H1 (cell line): ENCODE results near the gene EDN1. TPM values are rescaled to one million over a fixed set of nuclear protein-coding genes. Genes with fewer than 3 reads are reported as not detected.

Source experiments
- CTCF ChIA-PET: fragments of 300-600 bp; sonication (Branson Sonifier 250); formaldehyde crosslinking; loops from one replicate; lab custom pipeline; 2021; ENCODE audit not compliant: partially characterized antibody; lab: Charles Lee
- POLR2A ChIA-PET: fragments of 300-600 bp; sonication (Branson Sonifier 250); formaldehyde crosslinking; loops from one replicate; lab custom pipeline; 2021; ENCODE audit warnings: inconsistent platforms; ENCODE audit not compliant: partially characterized antibody; lab: Charles Lee
- DNase-seq, 2 experiments: peaks; one replicate each; pipeline versions ENCODE4 v3.0.0 to v3.0.0-alpha.2; 2010 to 2022; ENCODE audit warnings: low spot score in 2 of 2, low read depth in 1 of 2, mixed read lengths in 1 of 2
- FAIRE-seq: peaks from 2 replicates; lab custom pipeline; 2011; peaks lifted over from hg19 to GRCh38; lab: Jason Lieb, UNC
- H2AFZ ChIP-seq: 2 replicates; pipeline ENCODE4 v1.8.1; 2012; ENCODE audit warnings: low read length, inconsistent platforms
- H2AK5ac ChIP-seq: 2 replicates; pipeline ENCODE4 v1.6.1; 2013; ENCODE audit warnings: low read depth, low read length
- H2BK120ac ChIP-seq: replicated peaks from 2 replicates; pipeline ENCODE3; 2013; ENCODE audit warnings: low read depth, low read length, inconsistent platforms
- H2BK12ac ChIP-seq: 2 replicates; pipeline ENCODE4 v1.6.1; 2013; ENCODE audit warnings: low read depth, low read length
- H2BK15ac ChIP-seq: 2 replicates; pipeline ENCODE4 v1.6.1; 2013; ENCODE audit warnings: low read length
- H2BK20ac ChIP-seq: 2 replicates; pipeline ENCODE4 v1.6.1; 2013; ENCODE audit warnings: low read length
- H2BK5ac ChIP-seq: 2 replicates; pipeline ENCODE4 v1.6.1; 2013; ENCODE audit warnings: low read depth, low read length
- H3K14ac ChIP-seq: 2 replicates; pipeline ENCODE4 v1.6.1; 2013; ENCODE audit warnings: inconsistent platforms; ENCODE audit not compliant: insufficient read length
- H3K18ac ChIP-seq: 2 replicates; pipeline ENCODE4 v1.6.1; 2013; ENCODE audit warnings: low read length; ENCODE audit errors: extremely low read depth
- H3K23ac ChIP-seq: 2 replicates; pipeline ENCODE4 v1.6.1; 2013; ENCODE audit warnings: inconsistent platforms; ENCODE audit not compliant: insufficient read length
- H3K23me2 ChIP-seq: 2 replicates; pipeline ENCODE4 v1.6.1; 2013; ENCODE audit warnings: low read depth, low read length
- H3K27ac ChIP-seq: 2 replicates; pipeline ENCODE4 v1.6.1; 2011; ENCODE audit warnings: low read depth, low read length, inconsistent platforms
- H3K27me3 ChIP-seq, 4 experiments: replicated peaks in 1 of 4; 1 replicate in 1 of 4; 2 replicates in 3 of 4; pipeline versions ENCODE4 v1.6.1 to v1.8.1; 2011 to 2013; ENCODE audit warnings: low read length in 3 of 4, mild to moderate bottlenecking in 3 of 4, inconsistent platforms in 2 of 4, mixed read lengths in 2 of 4, moderate library complexity in 1 of 4; ENCODE audit not compliant: control insufficient read depth in 3 of 4, insufficient read depth in 3 of 4; ENCODE audit errors: extremely low read depth in 1 of 4
- H3K36me3 ChIP-seq, 4 experiments: 2 replicates each; pipeline versions ENCODE4 v1.6.1 to v1.8.1; 2011 to 2013; ENCODE audit warnings: mild to moderate bottlenecking in 4 of 4, low read length in 3 of 4, moderate library complexity in 2 of 4, control low read depth in 1 of 4, inconsistent platforms in 1 of 4; ENCODE audit not compliant: insufficient read depth in 4 of 4, control insufficient read depth in 2 of 4
- H3K4ac ChIP-seq: replicated peaks from 2 replicates; pipeline ENCODE3; 2013; ENCODE audit warnings: low read length, low read depth, mixed read lengths, inconsistent platforms; ENCODE audit not compliant: insufficient read length
- H3K4me1 ChIP-seq, 4 experiments: replicated peaks in 1 of 4; 1 replicate in 1 of 4; 2 replicates in 3 of 4; pipeline versions ENCODE4 v1.6.1 to v1.8.1; 2011 to 2013; ENCODE audit warnings: low read length in 3 of 4, inconsistent platforms in 2 of 4, mixed read lengths in 1 of 4; ENCODE audit not compliant: insufficient read depth in 4 of 4, control insufficient read depth in 3 of 4
- H3K4me2 ChIP-seq, 2 experiments: 2 replicates each; pipeline versions ENCODE4 v1.6.1 to v1.8.1; 2011 to 2013; ENCODE audit warnings: low read depth in 2 of 2, low read length in 2 of 2, control low read depth in 1 of 2, inconsistent platforms in 1 of 2, mild to moderate bottlenecking in 1 of 2; ENCODE audit not compliant: insufficient read depth in 1 of 2
- H3K4me3 ChIP-seq, 4 experiments: fragments of 200-600, 300-600 bp in 1 of 4; sonication (generic), shearing (Covaris generic), sonication (Bioruptor Twin) in 1 of 4; 2 replicates each; pipeline versions ENCODE4 v1.5.1 to v1.8.1; 2011 to 2016; ENCODE audit warnings: low read length in 4 of 4, low read depth in 3 of 4, control low read depth in 2 of 4, inconsistent platforms in 2 of 4, mild to moderate bottlenecking in 2 of 4, mixed read lengths in 1 of 4, moderate library complexity in 1 of 4; ENCODE audit not compliant: insufficient read depth in 2 of 4; ENCODE audit errors: extremely low read depth in 1 of 4
- H3K56ac ChIP-seq: replicated peaks from 2 replicates; pipeline ENCODE3; 2013; ENCODE audit warnings: low read depth, mild to moderate bottlenecking, mixed read lengths, low read length, inconsistent platforms; ENCODE audit not compliant: insufficient read length
- H3K79me1 ChIP-seq: 2 replicates; pipeline ENCODE4 v1.6.1; 2013; ENCODE audit warnings: low read depth, low read length, control low read depth
- H3K79me2 ChIP-seq, 2 experiments: 2 replicates each; pipeline versions ENCODE4 v1.6.1 to v1.8.1; 2012 to 2013; ENCODE audit warnings: low read length in 2 of 2, mild to moderate bottlenecking in 2 of 2, inconsistent platforms in 1 of 2; ENCODE audit not compliant: insufficient read depth in 2 of 2, control insufficient read depth in 1 of 2
- H3K9ac ChIP-seq, 4 experiments: replicated peaks in 1 of 4; 1 replicate in 1 of 4; 2 replicates in 3 of 4; pipeline versions ENCODE4 v1.6.1 to v1.8.1; 2011 to 2013; ENCODE audit warnings: low read depth in 3 of 4, low read length in 3 of 4, control low read depth in 2 of 4, mild to moderate bottlenecking in 2 of 4, moderate library complexity in 2 of 4, inconsistent platforms in 1 of 4; ENCODE audit errors: extremely low read depth in 1 of 4
- H3K9me3 ChIP-seq, 2 experiments: 2 replicates each; pipeline versions ENCODE4 v1.6.1 to v1.8.1; 2012 to 2013; ENCODE audit warnings: mild to moderate bottlenecking in 2 of 2, moderate library complexity in 2 of 2, control low read depth in 1 of 2, inconsistent platforms in 1 of 2, low read depth in 1 of 2, low read length in 1 of 2, mixed read lengths in 1 of 2; ENCODE audit not compliant: insufficient read depth in 2 of 2
- H4K20me1 ChIP-seq, 2 experiments: replicated peaks in 1 of 2; 2 replicates each; pipeline versions ENCODE3 to v1.8.1; 2011 to 2013; ENCODE audit warnings: inconsistent platforms in 2 of 2, low read length in 2 of 2, mild to moderate bottlenecking in 1 of 2; ENCODE audit not compliant: insufficient read depth in 2 of 2, control insufficient read depth in 1 of 2
- H4K5ac ChIP-seq: 2 replicates; pipeline ENCODE4 v1.6.1; 2013; ENCODE audit warnings: low read length, low read depth, mixed read lengths, inconsistent platforms; ENCODE audit not compliant: insufficient read length
- H4K8ac ChIP-seq: 2 replicates; pipeline ENCODE4 v1.8.0; 2013; ENCODE audit warnings: mild to moderate bottlenecking, moderate library complexity, low read length, inconsistent platforms; ENCODE audit not compliant: insufficient read depth; ENCODE audit errors: extremely low read depth
- H4K91ac ChIP-seq: replicated peaks from 2 replicates; pipeline ENCODE3; 2013; ENCODE audit warnings: low read length, mixed read lengths, inconsistent platforms; ENCODE audit not compliant: insufficient read length
- BRCA1 ChIP-seq: IDR thresholded peaks from 2 replicates; pipeline ENCODE4 v1.6.1; 2012; ENCODE audit warnings: low read depth, low read length, improper control_type of control experiment
- EZH2 ChIP-seq: fragments of 200-600 bp; sonication (generic); IDR thresholded peaks from 2 replicates; pipeline ENCODE4 v1.7.1; 2012; ENCODE audit warnings: low read depth, mild to moderate bottlenecking, moderate library complexity, low read length, inconsistent platforms; ENCODE audit not compliant: severe bottlenecking
- KDM5A ChIP-seq: fragments of 200-600 bp; IDR thresholded peaks from 2 replicates; pipeline ENCODE4 v1.7.1; 2012; ENCODE audit warnings: mild to moderate bottlenecking, low read length, inconsistent platforms, mixed read lengths
- MAFK ChIP-seq: IDR thresholded peaks from 2 replicates; pipeline ENCODE4 v1.6.1; 2012; ENCODE audit warnings: low read depth, mild to moderate bottlenecking, improper control_type of control experiment, low read length
- PHF8 ChIP-seq: fragments of 200-600 bp; sonication (generic); conservative IDR thresholded peaks from 2 replicates; pipeline ENCODE4 v1.7.1; 2012; ENCODE audit warnings: low read depth, mild to moderate bottlenecking, inconsistent platforms, low read length, moderate library complexity
- POLR2AphosphoS5 ChIP-seq: IDR thresholded peaks from 2 replicates; pipeline ENCODE4 v1.6.1; 2011; ENCODE audit warnings: low read depth, low read length
- POU5F1 ChIP-seq: IDR thresholded peaks from 2 replicates; pipeline ENCODE4 v1.6.1; 2011; ENCODE audit warnings: low read depth, mild to moderate bottlenecking, low read length, moderate library complexity
- RAD21 ChIP-seq, 2 experiments: IDR thresholded peaks in 1 of 2; conservative IDR thresholded peaks in 1 of 2; 2 replicates each; pipeline ENCODE4 v1.6.1; 2011; ENCODE audit warnings: low read depth in 2 of 2, low read length in 2 of 2, improper control_type of control experiment in 1 of 2, inconsistent platforms in 1 of 2, mild to moderate bottlenecking in 1 of 2, moderate library complexity in 1 of 2
- SIRT6 ChIP-seq: IDR thresholded peaks from one replicate; pipeline ENCODE4 v1.7.1; 2012; ENCODE audit warnings: low read length, inconsistent platforms
- SP1 ChIP-seq: IDR thresholded peaks from 2 replicates; pipeline ENCODE4 v1.6.1; 2011; ENCODE audit warnings: low read depth, low read length
- SP4 ChIP-seq: IDR thresholded peaks from 2 replicates; pipeline ENCODE4 v1.6.1; 2012; ENCODE audit warnings: low read length, inconsistent platforms
- TEAD4 ChIP-seq: IDR thresholded peaks from 2 replicates; pipeline ENCODE4 v1.6.1; 2012; ENCODE audit warnings: low read depth, low read length, inconsistent platforms, mixed read lengths
- WGBS, 2 experiments: shearing (Covaris generic) in 1 of 2; methylation state at CpG; one replicate each; pipeline versions ENCODE4 v1.1.6 to v1.1.7; 2013 to 2015; ENCODE audit warnings: low lambda C conversion rate in 2 of 2, mixed read lengths in 2 of 2, inconsistent platforms in 1 of 2, low coverage in 1 of 2, missing lambda C conversion rate in 1 of 2; ENCODE audit not compliant: insufficient replicate concordance in 2 of 2, insufficient coverage in 1 of 2, insufficient read length in 1 of 2; ENCODE audit errors: extremely low coverage in 1 of 2, missing lambda C conversion rate in 1 of 2; 5-methylcytosine and 5-hydroxymethylcytosine counted together
- polyA plus RNA-seq, 7 experiments: library from polyadenylated mRNA; depleted of rRNA in 3 of 7; stranded (reverse) in 5 of 7; unstranded in 2 of 7; fragments of >200 nt in 5 of 7; fragments of 200-250 nt in 2 of 7; gene quantifications; 1 replicate in 5 of 7; 2 replicates in 1 of 7; 4 replicates in 1 of 7; pipeline versions ENCODE4 v1.2.1 to v1.2.3, GENCODE V29; 2011 to 2013; ENCODE audit warnings: missing spikeins in 2 of 7, mixed read lengths in 2 of 7
- total RNA-seq: library from RNA; stranded (reverse); fragmentation: NEBNext Ultra II Directional; extraction: Animal tissue kit (Norgen Biotek cat#: 25700); gene quantifications from 2 replicates; pipeline ENCODE4 v1.2.1, GENCODE V29; 2021

EDN1 gene
- total and polyA plus RNA-seq, 2 of the 8 experiments (the other 6 are each of a cell fraction or from before 2014, with no cell fraction given): 0.23 to 1.1 TPM

DNA sequence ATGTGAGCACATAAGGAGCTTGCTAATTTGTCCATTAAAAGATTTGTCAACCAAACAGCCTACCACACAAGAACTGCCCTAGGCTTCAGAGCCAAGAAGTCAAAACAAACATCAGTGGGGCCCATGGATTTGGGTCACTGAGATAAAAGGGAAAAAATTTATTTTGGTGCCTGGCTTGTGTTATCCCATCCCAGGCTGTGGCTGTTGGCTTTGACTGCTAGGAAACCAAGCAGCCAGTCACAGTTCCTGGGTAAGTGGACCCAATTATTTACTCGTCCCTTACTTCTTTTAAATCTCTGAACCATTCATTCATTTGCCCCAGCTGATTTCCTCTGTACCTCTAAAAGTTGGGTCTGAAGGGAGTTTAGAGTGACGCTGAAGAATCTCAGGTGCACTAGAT is 41.3 kb downstream of the EDN1 start:
- Histone ChIP-seq H2BK120ac (no peak overlapping the region), H2BK5ac (no peak overlapping the region), H3K27me3 (peaks cover 0 to 3% (median 0%) of the 10 kb centered on the region in 4 experiments; a peak in 1 of 7 replicates), H3K27ac (no peak overlapping the region), H4K8ac (no peak overlapping the region), H2AFZ (no peak overlapping the region), H2BK12ac (no peak overlapping the region), H3K56ac (no peak overlapping the region), H3K18ac (no peak overlapping the region), H3K79me2 (no peaks in the 10 kb centered on the region), H2BK20ac (no peak overlapping the region), H4K20me1 (no peaks in the 10 kb centered on the region), H3K9ac (no peak overlapping the region), H3K36me3 (no peaks in the 10 kb centered on the region), H3K23me2 (no peaks in the 10 kb centered on the region; the same call in 1 of the 2 replicates), H3K23ac (no peak overlapping the region), H3K4ac (no peak overlapping the region), H3K4me1 (peaks cover 0 to 16% (median 5%) of the 10 kb centered on the region in 4 experiments; a peak in 4 of 7 replicates), H3K9me3 (no peaks in the 10 kb centered on the region), H4K91ac (no peak overlapping the region), H3K4me3 (no peak overlapping the region), H3K79me1 (no peaks in the 10 kb centered on the region), H2BK15ac (no peak overlapping the region), H4K5ac (no peak overlapping the region), H3K4me2 (no peak overlapping the region), H2AK5ac (no peak overlapping the region), H3K14ac (no peak overlapping the region)
- ChIA-PET CTCF (interaction anchor here (1.6 kb wide), 1 partner anchor 17 kb away, joined by 4 read pairs; no protein-coding TSS in a partner anchor), POLR2A (no interaction called here)
- FAIRE-seq (no peak), DNase-seq (no peak)
- 91% methylated on average over 2 of the region's 2 CpGs; no CpG with 5 or more reads in 1 of the 2 experiments for WGBS, 2 experiments
- no peak for TF ChIP-seq POLR2AphosphoS5
- no peak for TF ChIP-seq SP1
- TF ChIP-seq MAFK: no peak
- TF ChIP-seq SIRT6: no peak
- TF ChIP-seq SP4: no peak
- no peak for TF ChIP-seq PHF8
- no peak for TF ChIP-seq EZH2
- TF ChIP-seq RAD21 (IDR thresholded peaks at IDR 0.05 in 1 of 2, conservative IDR thresholded peaks at IDR 0.05 in 1 of 2; ENCODE audit: low read depth in 2 of 2, low read length in 2 of 2): no peak
- no peak for TF ChIP-seq TEAD4
- no peak for TF ChIP-seq BRCA1
- TF ChIP-seq KDM5A: no peak
- TF ChIP-seq POU5F1: no peak
